Suppressor macrophage treated with lipopolysaccharide for 4 hours (primary cell): Measurements from ENCODE around the gene SAMD5.

Source experiments
- DNase-seq: peaks from one replicate; pipeline ENCODE4 v3.0.0-alpha.2; 2020

SAMD5 gene

GRCh38 chr6:147569788-147570187 is 61.3 kb downstream of the SAMD5 start:
- DNase-seq = no peak

- DNase-seq = no peak
Observed at GRCh38 chr6:147570681-147571080, 62.2 kb downstream of the SAMD5 start.

GRCh38 chr6:147577488-147577887 is 69.0 kb downstream of the SAMD5 start:
- DNase-seq = no peak

GRCh38 chr6:147578159-147578558 is 69.7 kb downstream of the SAMD5 start:
- DNase-seq = no peak

GRCh38 chr6:147578883-147579282 is 70.4 kb downstream of the SAMD5 start:
- DNase-seq = no peak

GRCh38 chr6:147579667-147580066 is 71.2 kb downstream of the SAMD5 start:
- no peak for DNase-seq

- no peak for DNase-seq
Observed at GRCh38 chr6:147582991-147583390, 74.5 kb downstream of the SAMD5 start.

- no peak for DNase-seq
Observed at GRCh38 chr6:147585256-147585655, 76.8 kb downstream of the SAMD5 start.

- no peak for DNase-seq
Observed at GRCh38 chr6:147586044-147586443, 77.6 kb downstream of the SAMD5 start.

GRCh38 chr6:147587907-147588306 is 79.4 kb downstream of the SAMD5 start:
- no peak for DNase-seq

GRCh38 chr6:147588469-147588868 is 80.0 kb downstream of the SAMD5 start:
- DNase-seq = no peak

- DNase-seq = no peak
Observed at GRCh38 chr6:147589739-147590250, 81.3 kb downstream of the SAMD5 start.

GRCh38 chr6:147595961-147596360 is 87.5 kb downstream of the SAMD5 start:
- no peak for DNase-seq

GRCh38 chr6:147603392-147604081 is 95.0 kb downstream of the SAMD5 start:
- no peak for DNase-seq

- DNase-seq = no peak
Observed at GRCh38 chr6:147604373-147604772, 95.9 kb downstream of the SAMD5 start.

- DNase-seq = no peak
Observed at GRCh38 chr6:147611992-147612391, 103.5 kb downstream of the SAMD5 start.

GRCh38 chr6:147614501-147614900 is 106.0 kb downstream of the SAMD5 start:
- no peak for DNase-seq

- DNase-seq = no peak
Observed at GRCh38 chr6:147615659-147616456, 107.4 kb downstream of the SAMD5 start.

- DNase-seq = no peak
Observed at GRCh38 chr6:147617366-147617765, 108.9 kb downstream of the SAMD5 start.

GRCh38 chr6:147618457-147618856 is 110.0 kb downstream of the SAMD5 start:
- DNase-seq = no peak

GRCh38 chr6:147618927-147619326 is 110.4 kb downstream of the SAMD5 start:
- DNase-seq = peak; percentile 3
